Keratinocyte (primary cell): ENCODE data around the gene SMIM35.

ENCODE experiments used
- CTCF ChIP-seq, 3 experiments: IDR thresholded peaks in 1 of 3; conservative IDR thresholded peaks in 1 of 3; optimal IDR thresholded peaks in 1 of 3; 2 replicates in 2 of 3; 3 replicates in 1 of 3; pipeline versions ENCODE3 to v1.5.1; 2011; ENCODE audit warnings: low read length in 3 of 3, mild to moderate bottlenecking in 3 of 3, moderate library complexity in 2 of 3, control low read depth in 1 of 3, inconsistent platforms in 1 of 3; ENCODE audit not compliant: insufficient read depth in 2 of 3; ENCODE audit errors: extremely low read depth in 1 of 3
- EZH2 ChIP-seq: IDR thresholded peaks from one replicate; pipeline ENCODE4 v1.6.1; 2012; ENCODE audit warnings: inconsistent platforms, mild to moderate bottlenecking, low read length, moderate library complexity

- TF ChIP-seq CTCF (optimal IDR thresholded peaks at IDR 0.05 in 1 of 3, IDR thresholded peaks at IDR 0.05 in 1 of 3, conservative IDR thresholded peaks at IDR 0.05 in 1 of 3; ENCODE audit: extremely low read depth in 1 of 3, insufficient read depth in 2 of 3, low read length in 3 of 3), result no peak
- TF ChIP-seq EZH2, result no peak
Observed at GRCh38 chr11:118088531-118088930, 1.8 kb upstream of the SMIM35 start.
